Testis (tissue), 3 donors: Measurements from ENCODE around the gene ZNF275. TPM values are rescaled to one million over a fixed set of nuclear protein-coding genes. Genes with fewer than 3 reads are reported as not detected.
"Not testable (repeated sequence)": the region's sequence is repeated elsewhere in the genome, so short reads cannot be mapped to it uniquely, and the experiment has no call there.

Experiments used
- DNase-seq: peaks from one replicate; pipeline ENCODE4 v3.0.0-alpha.2; 2019
- H3K27ac ChIP-seq, 2 donors: fragments of 200-600 bp; sonication (generic); one replicate each; pipeline ENCODE4 v1.5.1; 2019
- H3K27me3 ChIP-seq: fragments of 200-600 bp; sonication (generic); one replicate; pipeline ENCODE4 v1.5.1; 2019
- H3K36me3 ChIP-seq: fragments of 200-600 bp; sonication (generic); one replicate; pipeline ENCODE4 v1.5.1; 2017; ENCODE audit warnings: low read depth; ENCODE audit errors: missing control alignments
- H3K4me1 ChIP-seq: fragments of 200-600 bp; sonication (generic); one replicate; pipeline ENCODE4 v1.5.1; 2019
- H3K4me3 ChIP-seq, 2 donors: fragments of 200-600 bp; sonication (generic); one replicate each; pipeline ENCODE4 v1.5.1; 2017 to 2019
- H3K9me3 ChIP-seq: fragments of 200-600 bp; sonication (generic); one replicate; pipeline ENCODE4 v1.5.1; 2017
- CTCF ChIP-seq, 3 experiments: fragments of 450-650 bp in 2 of 3; fragments of 200-600 bp in 1 of 3; sonication (generic) in 1 of 3; IDR thresholded peaks; one replicate each; pipeline ENCODE4 v1.5.1; 2016 to 2019; ENCODE audit warnings: antibody characterized with exemption in 3 of 3, mild to moderate bottlenecking in 2 of 3, moderate library complexity in 1 of 3
- POLR2A ChIP-seq: fragments of 450-650 bp; IDR thresholded peaks from one replicate; pipeline ENCODE4 v1.6.1; 2017; ENCODE audit warnings: antibody characterized with exemption, mild to moderate bottlenecking, moderate library complexity
- WGBS, 2 donors: methylation state at CpG; one replicate each; pipeline ENCODE4 v1.1.5; 2018; 5-methylcytosine and 5-hydroxymethylcytosine counted together
- intact Hi-C: fragments of 100-400 bp; cut with DNase I; formaldehyde crosslinking; loops from one replicate; pipeline ENCODE4 v1.15.1; 2023; ENCODE audit warnings: low total_unique reads
- polyA plus RNA-seq: library from polyadenylated mRNA; stranded (reverse); fragments of 350-450 nt; fragmentation: Illumina TruSeq; extraction: RNeasy Lipid Tissue Mini Kit (QIAGEN cat#74804); gene quantifications from one replicate; pipeline ENCODE4 v1.2.3, GENCODE V29; 2014; ENCODE audit warnings: low read depth, low replicate concordance; ENCODE audit not compliant: insufficient read depth
- total RNA-seq, 2 donors: library from RNA; depleted of rRNA; stranded (reverse); fragments of >200 nt; gene quantifications; one replicate each; pipeline ENCODE4 v1.2.3, GENCODE V29; 2016

The ZNF275 gene
- total and polyA plus RNA-seq, 3 donors from 2014 or later: 28.7 to 65.0 (median 58.4) TPM

- TF ChIP-seq CTCF (IDR thresholded peaks at IDR 0.05) (no peak), POLR2A (no peak)
- Histone ChIP-seq H3K9me3 (no peaks in the 10 kb centered on the region), H3K27me3 (no peaks in the 10 kb centered on the region), H3K36me3 (no peaks in the 10 kb centered on the region), H3K4me1 (peaks cover 7% of the 10 kb centered on the region), H3K27ac (no peak overlapping the region), H3K4me3 (no peak overlapping the region)
- no peak for DNase-seq
- 92 to 94% methylated on average over 6 of the region's 6 CpGs for WGBS, 2 donors
- intact Hi-C loops: no loop called here
Observed at GRCh38 chrX:153384390-153384789, 50.4 kb downstream of the ZNF275 start.

GRCh38 chrX:153384973-153385372 lies 51.0 kb downstream of the ZNF275 start:
- H3K36me3 ChIP-seq, H3K9me3 ChIP-seq, H3K27me3 ChIP-seq, intact Hi-C loops, DNase-seq, H3K4me1 ChIP-seq, H3K4me3 ChIP-seq, H3K27ac ChIP-seq: not testable (repeated sequence)
- 65 to 79% methylated on average over 2 of the region's 2 CpGs for whole genome bisulfite sequencing, 2 donors

GRCh38 chrX:153386097-153386496 lies 52.1 kb downstream of the ZNF275 start:
- Histone ChIP-seq H3K36me3 (no peaks in the 10 kb centered on the region), H3K9me3 (no peaks in the 10 kb centered on the region), H3K27me3 (no peaks in the 10 kb centered on the region), H3K4me1 (peaks cover 3% of the 10 kb centered on the region), H3K4me3 (no peak overlapping the region), H3K27ac (no peak overlapping the region)
- intact Hi-C loops: no loop called here
- TF ChIP-seq CTCF (IDR thresholded peaks at IDR 0.05) (no peak), POLR2A (no peak)
- DNase-seq: no peak
- WGBS, 2 donors: 61 to 86% methylated on average over 5 of the region's 5 CpGs

GRCh38 chrX:153387345-153387744 lies 53.4 kb downstream of the ZNF275 start:
- WGBS, 2 donors: 20 to 66% methylated on average over 1 to 4 of the region's 5 CpGs
- H3K27ac ChIP-seq: no peak overlapping the region
- intact Hi-C loops: no loop called here
- no peaks in the 10 kb centered on the region for H3K9me3 ChIP-seq
- TF ChIP-seq POLR2A (no peak), CTCF (IDR thresholded peaks at IDR 0.05) (no peak)
- no peaks in the 10 kb centered on the region for H3K4me1 ChIP-seq
- no peak overlapping the region for H3K4me3 ChIP-seq
- H3K36me3 ChIP-seq: no peaks in the 10 kb centered on the region
- H3K27me3 ChIP-seq: no peaks in the 10 kb centered on the region
- no peak for DNase-seq

GRCh38 chrX:153387987-153388721 lies 54.2 kb downstream of the ZNF275 start:
- H3K36me3 ChIP-seq: no peaks in the 10 kb centered on the region
- H3K4me3 ChIP-seq: no peak overlapping the region
- H3K9me3 ChIP-seq: no peaks in the 10 kb centered on the region
- no peak for TF ChIP-seq POLR2A
- no peak for TF ChIP-seq CTCF (IDR thresholded peaks at IDR 0.05)
- H3K4me1 ChIP-seq: no peaks in the 10 kb centered on the region
- H3K27me3 ChIP-seq: no peaks in the 10 kb centered on the region
- intact Hi-C loops: no loop called here
- 80 to 88% methylated on average over 1 to 10 of the region's 10 CpGs for WGBS, 2 donors
- no peak overlapping the region for H3K27ac ChIP-seq
- DNase-seq: no peak
